ENCODE results near the gene ELOVL7. TPM values are rescaled to one million over a fixed set of nuclear protein-coding genes. Genes with fewer than 3 reads are reported as not detected.
A peak's percentile ranks its signal among the peaks of the same experiment; 100 is the strongest.

Gene ELOVL7
- total RNA-seq, 1 donor from 2014 or later = 5.3 TPM

DNA sequence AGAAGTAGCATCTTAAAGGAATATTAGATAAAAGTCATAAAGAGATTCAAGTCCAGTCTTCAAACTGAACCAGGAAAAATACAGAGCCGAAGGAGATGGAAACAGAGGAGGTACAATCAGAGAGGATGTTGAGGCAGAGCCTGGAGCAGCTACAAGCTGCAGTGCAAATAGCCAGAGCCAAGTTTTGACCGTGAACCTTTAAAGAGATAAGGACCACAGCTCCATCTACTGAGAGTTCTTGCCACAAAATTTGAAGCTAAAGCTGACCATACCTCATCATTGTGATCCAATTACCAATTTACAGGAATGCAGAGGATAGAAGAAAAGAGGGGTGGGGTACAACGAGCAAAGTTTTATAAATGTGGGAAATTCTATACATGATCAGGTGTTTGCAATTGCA, 133.7 kb downstream of the ELOVL7 start:
- ATAC-seq = no peak

DNA sequence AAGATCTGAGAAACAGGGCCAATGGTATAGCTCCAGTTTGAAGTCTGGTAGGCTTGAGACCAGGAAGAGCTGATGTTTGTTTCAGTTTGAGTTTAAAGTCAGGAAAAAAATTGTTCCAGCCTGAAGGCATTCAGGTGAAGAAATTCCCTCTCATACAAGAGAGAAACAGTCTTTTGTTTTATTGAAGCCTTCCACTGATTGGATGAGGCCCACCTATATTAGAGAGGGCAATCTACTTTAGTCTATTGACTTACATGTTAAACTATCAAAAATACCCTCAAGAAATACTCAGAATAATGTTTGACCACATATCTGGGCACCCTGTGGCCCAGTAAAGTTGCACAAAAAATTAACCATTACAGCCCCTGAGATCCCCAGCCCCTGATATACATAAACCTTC, 138.9 kb downstream of the ELOVL7 start:
- no peak for ATAC-seq

DNA sequence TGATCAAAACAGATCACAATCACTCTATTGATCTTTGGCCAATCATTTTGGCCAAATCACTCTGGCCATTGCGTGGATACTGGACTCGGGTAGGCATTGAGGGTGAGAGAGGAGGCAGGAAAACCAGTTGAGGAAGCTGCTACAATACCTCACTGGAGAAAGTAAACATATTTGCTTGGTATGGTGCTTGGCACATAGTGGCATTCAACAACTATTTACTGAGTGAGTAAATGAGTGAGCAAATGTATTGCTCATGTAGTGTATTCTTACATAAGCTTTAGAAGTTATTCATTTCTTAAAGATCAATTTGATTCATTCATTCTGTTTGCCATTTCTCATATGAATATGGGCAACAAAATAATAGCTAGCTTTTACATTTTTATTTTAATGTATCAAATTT, 140.1 kb downstream of the ELOVL7 start:
- ATAC-seq = peak; percentile 42

Other genes with a start within 250 kb of the ELOVL7 start
- gene DEPDC1B, start 144.1 kb downstream of the ELOVL7 start, total RNA-seq = 4.9 TPM
- 8.5 TPM for gene ERCC8, start 100.8 kb upstream of the ELOVL7 start, total RNA-seq
- gene NDUFAF2, start 100.9 kb upstream of the ELOVL7 start, total RNA-seq = 26.5 TPM

All from esophagus mucosa (tissue), 1 donor.